IMR-90 (cell line): ENCODE results near the gene JKAMP.

Experiments
- CEBPB ChIP-seq: IDR thresholded peaks from 2 replicates; pipeline ENCODE4 v1.6.1; 2012; ENCODE audit warnings: low read depth, low read length, improper control_type of control experiment
- ELK1 ChIP-seq: fragments of 150-350 bp; IDR thresholded peaks from 2 replicates; pipeline ENCODE4 v1.6.1; 2016; ENCODE audit warnings: low read depth, mild to moderate bottlenecking, low read length, moderate library complexity, borderline replicate concordance
- MAFK ChIP-seq: IDR thresholded peaks from 2 replicates; pipeline ENCODE4 v1.6.1; 2012; ENCODE audit warnings: low read depth, low read length, improper control_type of control experiment
- MAZ ChIP-seq: IDR thresholded peaks from 2 replicates; pipeline ENCODE4 v1.6.1; 2012; ENCODE audit warnings: low read depth, mild to moderate bottlenecking, low read length, improper control_type of control experiment, moderate library complexity, borderline replicate concordance
- MXI1 ChIP-seq: IDR thresholded peaks from 2 replicates; pipeline ENCODE4 v1.6.1; 2012; ENCODE audit warnings: low read depth, mild to moderate bottlenecking, low read length, moderate library complexity, borderline replicate concordance
- POLR2A ChIP-seq: IDR thresholded peaks from 2 replicates; pipeline ENCODE4 v1.6.1; 2012; ENCODE audit warnings: mild to moderate bottlenecking, low read depth, low read length
- RAD21 ChIP-seq: IDR thresholded peaks from 2 replicates; pipeline ENCODE4 v1.6.1; 2012; ENCODE audit warnings: low read length, improper control_type of control experiment
- RFX5 ChIP-seq: IDR thresholded peaks from 2 replicates; pipeline ENCODE4 v1.8.0; 2012; ENCODE audit warnings: low read depth, mild to moderate bottlenecking, low read length, moderate library complexity
- TF ChIP-seq, protein P1 (sequence below): conservative IDR thresholded peaks from 2 replicates; pipeline ENCODE4 v1.5.1; 2012; ENCODE audit warnings: mild to moderate bottlenecking, low read depth, low read length, improper control_type of control experiment
- TF ChIP-seq, protein P2 (sequence below): fragments of 150-350 bp; IDR thresholded peaks from 2 replicates; pipeline ENCODE4 v1.6.1; 2017; ENCODE audit warnings: mild to moderate bottlenecking, antibody characterized with exemption, low read length, low read depth

DNA sequence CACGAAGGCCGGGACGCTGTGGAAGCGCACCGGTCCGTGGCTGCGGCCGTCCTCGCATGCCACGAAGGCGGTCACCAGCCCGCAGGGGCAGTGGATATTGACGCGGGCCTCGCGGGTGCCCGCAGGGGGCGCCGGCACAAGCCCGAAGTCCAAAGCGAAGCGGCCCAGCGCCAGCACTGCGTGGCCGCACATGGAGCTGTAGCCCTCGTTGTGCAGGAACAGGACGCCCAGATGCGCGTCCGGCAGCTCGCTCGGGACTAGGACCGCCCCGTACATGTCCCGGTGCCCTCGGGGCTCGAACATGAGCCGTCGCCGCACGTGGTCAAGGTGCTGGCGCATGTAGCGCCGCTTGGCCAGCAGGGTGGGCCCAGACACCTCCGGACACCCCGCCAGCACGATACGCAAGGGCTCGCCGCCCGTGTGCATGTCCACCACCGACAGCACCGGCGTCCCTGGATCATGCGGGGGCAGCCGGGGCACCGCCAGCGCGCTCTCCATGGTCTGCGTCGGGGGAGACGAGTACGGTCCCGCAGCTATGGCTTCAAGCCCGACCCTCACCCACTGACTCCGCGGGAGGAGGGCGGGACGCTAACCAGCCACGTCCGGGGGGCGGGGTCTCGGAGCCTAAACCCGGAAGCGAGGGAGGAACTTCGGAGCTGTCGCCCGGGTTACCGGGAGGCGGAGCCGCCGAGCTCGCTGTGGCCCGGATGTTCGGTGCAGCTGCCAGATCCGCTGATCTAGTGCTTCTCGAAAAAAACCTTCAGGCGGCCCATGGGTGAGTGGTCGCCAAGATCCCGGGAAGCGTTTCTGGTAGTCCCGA, at the start of gene JKAMP, which contains the start of gene L3HYPDH:
- TF ChIP-seq POLR2A, result peak; percentile 91
- TF ChIP-seq, protein P1, sequence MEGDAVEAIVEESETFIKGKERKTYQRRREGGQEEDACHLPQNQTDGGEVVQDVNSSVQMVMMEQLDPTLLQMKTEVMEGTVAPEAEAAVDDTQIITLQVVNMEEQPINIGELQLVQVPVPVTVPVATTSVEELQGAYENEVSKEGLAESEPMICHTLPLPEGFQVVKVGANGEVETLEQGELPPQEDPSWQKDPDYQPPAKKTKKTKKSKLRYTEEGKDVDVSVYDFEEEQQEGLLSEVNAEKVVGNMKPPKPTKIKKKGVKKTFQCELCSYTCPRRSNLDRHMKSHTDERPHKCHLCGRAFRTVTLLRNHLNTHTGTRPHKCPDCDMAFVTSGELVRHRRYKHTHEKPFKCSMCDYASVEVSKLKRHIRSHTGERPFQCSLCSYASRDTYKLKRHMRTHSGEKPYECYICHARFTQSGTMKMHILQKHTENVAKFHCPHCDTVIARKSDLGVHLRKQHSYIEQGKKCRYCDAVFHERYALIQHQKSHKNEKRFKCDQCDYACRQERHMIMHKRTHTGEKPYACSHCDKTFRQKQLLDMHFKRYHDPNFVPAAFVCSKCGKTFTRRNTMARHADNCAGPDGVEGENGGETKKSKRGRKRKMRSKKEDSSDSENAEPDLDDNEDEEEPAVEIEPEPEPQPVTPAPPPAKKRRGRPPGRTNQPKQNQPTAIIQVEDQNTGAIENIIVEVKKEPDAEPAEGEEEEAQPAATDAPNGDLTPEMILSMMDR, result peak; percentile 58
- no peak for TF ChIP-seq RFX5
- TF ChIP-seq MAFK, result peak; percentile 60
- TF ChIP-seq, protein P2, sequence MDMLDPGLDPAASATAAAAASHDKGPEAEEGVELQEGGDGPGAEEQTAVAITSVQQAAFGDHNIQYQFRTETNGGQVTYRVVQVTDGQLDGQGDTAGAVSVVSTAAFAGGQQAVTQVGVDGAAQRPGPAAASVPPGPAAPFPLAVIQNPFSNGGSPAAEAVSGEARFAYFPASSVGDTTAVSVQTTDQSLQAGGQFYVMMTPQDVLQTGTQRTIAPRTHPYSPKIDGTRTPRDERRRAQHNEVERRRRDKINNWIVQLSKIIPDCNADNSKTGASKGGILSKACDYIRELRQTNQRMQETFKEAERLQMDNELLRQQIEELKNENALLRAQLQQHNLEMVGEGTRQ, result peak; percentile 71
- TF ChIP-seq MXI1, result peak; percentile 95; the same call in 1 of the 2 replicates
- 0 out of 2 replicates have a peak, but pooled peaks have one; percentile 35 for TF ChIP-seq MAZ
- no peak for TF ChIP-seq CEBPB
- no peak for TF ChIP-seq ELK1
- no peak for TF ChIP-seq RAD21
